Iris pigment epithelial cell (primary cell): ENCODE measurements around the gene RHOF.

Experiments used
- DNase-seq: peaks from one replicate; pipeline ENCODE4 v3.0.0-alpha.2; 2011; ENCODE audit warnings: low read depth

Gene RHOF

GRCh38 chr12:121819212-121819949, 25.9 kb upstream of the RHOF start:
- DNase-seq = no peak

DNA sequence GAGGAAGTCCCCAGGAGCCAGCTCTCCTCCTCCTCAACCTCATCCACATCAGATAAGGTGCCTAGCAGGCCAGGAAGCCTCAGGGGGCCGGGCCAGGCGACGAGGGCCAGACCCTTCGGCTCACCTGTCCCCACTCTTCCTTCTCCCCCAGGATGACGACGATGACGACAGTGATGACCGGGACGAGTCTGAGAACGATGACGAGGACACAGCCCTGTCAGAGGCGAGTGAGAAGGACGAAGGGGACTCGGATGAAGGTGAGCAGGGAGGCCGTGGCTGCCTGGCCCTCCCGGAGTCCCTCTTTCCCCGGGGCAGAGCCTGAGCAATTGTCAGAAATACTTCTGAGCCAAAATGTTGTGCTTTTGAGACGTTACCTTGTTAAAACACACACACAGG, 24.2 kb upstream of the RHOF start:
- DNase-seq = no peak

GRCh38 chr12:121816925-121817647, 23.6 kb upstream of the RHOF start:
- DNase-seq = no peak

DNA sequence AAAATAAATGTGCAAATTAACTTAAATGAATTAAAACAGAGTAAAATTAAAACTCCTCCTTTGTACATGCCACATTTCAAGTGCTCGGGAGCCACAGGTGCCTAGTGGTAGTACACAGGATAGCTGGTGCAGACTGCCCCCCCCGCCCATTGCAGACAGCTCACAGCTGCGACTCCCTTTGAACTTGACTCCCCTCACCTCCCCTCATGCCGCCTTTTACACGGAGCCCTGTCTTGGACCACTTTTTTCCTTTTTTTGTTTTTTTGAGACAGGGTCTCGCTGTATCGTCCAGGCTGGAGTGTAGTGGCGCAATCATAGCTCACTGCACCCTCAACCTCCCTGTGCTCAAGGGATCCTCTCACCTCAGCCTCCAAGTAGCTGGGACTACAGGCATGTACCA, 21.8 kb upstream of the RHOF start:
- DNase-seq = no peak

- no peak for DNase-seq
Measured at GRCh38 chr12:121814429-121815119, 21.1 kb upstream of the RHOF start.

DNA sequence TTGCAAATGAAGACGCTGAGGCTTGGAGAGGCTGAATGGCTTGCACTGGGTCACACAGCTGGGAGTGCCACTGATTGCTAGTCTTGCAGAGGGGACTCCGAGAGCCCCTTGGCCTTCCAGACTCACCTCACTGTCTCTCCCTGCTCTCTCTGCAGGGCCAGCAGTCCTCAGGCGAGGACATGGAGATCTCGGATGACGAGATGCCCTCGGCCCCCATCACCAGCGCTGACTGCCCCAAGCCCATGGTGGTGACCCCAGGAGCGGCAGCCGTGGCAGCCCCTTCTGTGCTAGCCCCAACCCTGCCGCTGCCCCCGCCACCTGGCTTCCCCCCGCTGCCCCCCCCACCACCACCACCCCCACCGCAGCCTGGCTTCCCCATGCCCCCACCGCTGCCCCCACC, 20.5 kb upstream of the RHOF start:
- no peak for DNase-seq

GRCh38 chr12:121812921-121813896, 19.7 kb upstream of the RHOF start:
- DNase-seq = no peak

GRCh38 chr12:121812320-121812871, 18.9 kb upstream of the RHOF start:
- DNase-seq = peak; percentile 83

DNA sequence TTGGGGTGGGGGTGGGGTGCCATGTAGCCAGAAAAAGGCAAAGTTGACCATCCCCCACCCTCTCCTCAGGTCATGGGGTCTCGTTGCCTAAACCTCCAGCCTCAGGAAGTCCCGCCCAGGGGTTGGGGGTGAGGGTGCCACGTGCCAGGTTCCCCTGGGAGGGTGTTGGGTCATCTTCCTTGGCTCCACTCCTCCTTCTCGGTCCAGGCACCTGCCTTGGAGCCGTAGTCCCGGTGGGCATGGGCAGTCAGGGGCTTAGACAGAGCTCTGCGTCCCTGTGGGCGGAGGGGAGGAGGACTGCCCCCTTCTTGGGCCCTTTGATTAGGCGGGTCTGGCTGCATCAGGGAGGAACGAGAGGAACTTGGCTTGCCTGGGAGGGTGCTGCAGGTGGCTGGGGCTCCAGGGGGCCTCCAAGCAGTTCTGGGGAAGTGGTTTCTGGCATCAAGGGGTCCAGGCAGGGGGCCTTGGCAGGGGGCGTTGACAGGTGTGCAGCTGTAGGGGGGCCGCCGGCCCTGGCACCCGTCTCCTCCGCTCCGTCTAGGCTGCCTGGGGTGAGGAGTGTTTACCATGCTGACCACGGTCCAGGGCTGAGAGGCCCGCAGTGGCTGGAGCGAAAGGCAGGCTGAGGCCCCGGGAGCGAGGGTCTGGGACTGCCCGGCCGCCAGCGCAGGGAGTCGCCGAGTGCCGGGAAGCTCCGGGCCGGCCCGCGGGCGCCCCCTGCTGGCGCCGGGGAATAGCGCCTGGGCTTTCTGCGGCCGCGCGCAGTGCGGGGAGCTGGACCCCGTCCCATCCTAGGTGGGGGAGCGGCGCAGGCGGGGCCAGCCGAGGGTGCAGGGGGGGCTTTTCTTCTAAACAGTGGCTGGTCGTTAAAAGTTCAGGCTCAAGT, 18.2 kb upstream of the RHOF start:
- peak; percentile 50 for DNase-seq

GRCh38 chr12:121810833-121811433, 17.4 kb upstream of the RHOF start:
- no peak for DNase-seq

DNA sequence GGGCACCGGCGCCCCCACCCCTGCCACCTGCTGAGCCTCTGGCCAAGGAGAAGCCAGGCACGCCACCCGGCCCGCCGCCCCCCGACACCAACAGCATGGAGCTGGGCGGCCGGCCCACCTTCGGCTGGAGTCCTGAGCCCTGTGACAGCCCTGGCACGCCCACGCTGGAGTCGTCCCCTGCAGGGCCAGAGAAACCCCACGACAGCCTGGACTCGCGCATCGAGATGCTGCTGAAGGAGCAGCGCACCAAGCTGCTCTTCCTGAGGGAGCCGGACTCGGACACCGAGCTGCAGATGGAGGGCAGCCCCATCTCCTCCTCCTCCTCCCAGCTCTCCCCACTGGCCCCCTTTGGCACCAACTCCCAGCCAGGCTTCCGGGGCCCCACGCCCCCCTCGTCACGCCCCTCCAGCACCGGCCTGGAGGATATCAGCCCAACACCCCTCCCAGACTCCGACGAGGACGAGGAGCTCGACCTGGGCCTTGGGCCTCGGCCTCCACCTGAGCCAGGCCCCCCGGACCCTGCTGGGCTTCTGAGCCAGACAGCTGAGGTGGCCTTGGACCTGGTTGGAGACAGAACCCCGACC, 16.8 kb upstream of the RHOF start:
- DNase-seq = no peak

DNA sequence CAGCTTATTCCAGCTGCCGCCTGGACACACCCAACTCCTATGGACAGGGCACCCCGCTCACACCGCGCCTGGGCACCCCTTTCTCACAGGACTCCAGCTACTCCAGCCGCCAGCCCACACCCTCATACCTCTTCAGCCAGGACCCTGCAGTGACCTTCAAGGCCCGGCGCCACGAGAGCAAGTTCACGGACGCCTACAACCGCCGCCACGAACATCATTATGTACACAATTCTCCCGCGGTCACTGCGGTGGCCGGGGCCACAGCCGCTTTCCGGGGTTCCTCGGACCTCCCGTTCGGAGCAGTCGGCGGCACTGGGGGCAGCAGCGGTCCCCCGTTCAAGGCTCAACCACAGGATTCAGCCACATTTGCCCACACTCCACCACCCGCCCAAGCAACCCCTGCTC, 16.2 kb upstream of the RHOF start:
- DNase-seq = no peak

GRCh38 chr12:121808623-121809022, 15.1 kb upstream of the RHOF start:
- no peak for DNase-seq

DNA sequence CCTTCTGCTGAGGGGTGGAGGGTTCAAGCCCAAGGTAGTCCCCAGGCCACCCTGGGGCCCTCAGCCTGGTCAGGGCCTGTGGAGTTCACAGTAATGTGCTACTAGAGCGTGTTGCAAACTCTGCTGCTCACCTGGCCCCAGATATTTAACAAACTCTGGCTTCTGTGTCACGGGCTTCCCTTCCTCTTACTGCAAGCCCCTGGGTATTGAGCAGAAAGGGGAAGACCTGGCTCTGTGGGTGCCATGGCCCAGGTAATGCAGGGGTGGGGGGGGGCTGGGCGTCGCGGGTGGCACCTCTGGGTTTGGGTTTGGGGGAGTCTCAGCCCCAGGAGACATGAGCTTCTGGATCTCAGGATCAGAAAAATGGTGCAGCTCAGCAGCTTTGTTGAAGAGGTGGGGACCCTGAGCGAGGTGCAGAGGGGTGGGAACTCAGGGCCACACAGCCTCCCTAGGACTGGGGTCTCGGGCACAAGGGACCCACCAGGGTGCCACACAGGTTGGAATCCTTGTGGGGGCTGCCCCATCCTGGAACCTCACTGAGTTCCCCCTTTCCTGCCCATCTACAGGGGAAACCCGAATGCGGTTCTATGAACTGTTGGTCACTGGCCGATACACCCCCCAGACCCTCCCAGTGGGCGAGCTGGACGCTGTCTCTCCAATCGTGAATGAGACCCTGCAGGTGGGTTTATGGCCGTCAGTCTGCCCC, 14.3 kb upstream of the RHOF start:
- no peak for DNase-seq

GRCh38 chr12:121806546-121807423, 13.3 kb upstream of the RHOF start:
- peak; percentile 40 for DNase-seq

DNA sequence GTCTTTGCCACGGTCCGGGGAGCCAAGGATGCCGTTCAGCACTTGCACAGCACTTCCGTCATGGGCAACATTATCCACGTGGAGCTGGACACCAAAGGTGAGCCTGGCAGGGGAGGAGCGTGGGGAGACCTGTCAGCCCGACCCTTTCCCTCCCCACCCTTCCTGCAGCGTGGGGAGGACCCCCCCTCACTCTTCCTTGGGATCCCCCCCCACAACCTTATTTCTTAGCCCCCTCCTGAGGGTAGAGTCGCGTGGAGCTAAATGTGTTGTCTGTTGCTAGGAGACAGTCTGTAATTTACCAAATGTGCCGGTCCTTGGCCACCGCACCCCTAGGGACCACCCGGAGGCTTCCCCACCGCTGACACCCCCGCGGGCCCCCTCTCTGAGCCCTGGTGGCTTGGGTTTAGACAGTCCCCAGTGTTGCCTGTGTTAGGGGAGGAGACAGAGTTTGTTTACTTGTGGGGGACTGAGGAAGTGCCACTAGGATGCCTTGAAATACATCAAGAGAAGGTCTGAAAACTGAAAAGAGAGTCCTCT, 12.6 kb upstream of the RHOF start:
- no peak for DNase-seq

DNA sequence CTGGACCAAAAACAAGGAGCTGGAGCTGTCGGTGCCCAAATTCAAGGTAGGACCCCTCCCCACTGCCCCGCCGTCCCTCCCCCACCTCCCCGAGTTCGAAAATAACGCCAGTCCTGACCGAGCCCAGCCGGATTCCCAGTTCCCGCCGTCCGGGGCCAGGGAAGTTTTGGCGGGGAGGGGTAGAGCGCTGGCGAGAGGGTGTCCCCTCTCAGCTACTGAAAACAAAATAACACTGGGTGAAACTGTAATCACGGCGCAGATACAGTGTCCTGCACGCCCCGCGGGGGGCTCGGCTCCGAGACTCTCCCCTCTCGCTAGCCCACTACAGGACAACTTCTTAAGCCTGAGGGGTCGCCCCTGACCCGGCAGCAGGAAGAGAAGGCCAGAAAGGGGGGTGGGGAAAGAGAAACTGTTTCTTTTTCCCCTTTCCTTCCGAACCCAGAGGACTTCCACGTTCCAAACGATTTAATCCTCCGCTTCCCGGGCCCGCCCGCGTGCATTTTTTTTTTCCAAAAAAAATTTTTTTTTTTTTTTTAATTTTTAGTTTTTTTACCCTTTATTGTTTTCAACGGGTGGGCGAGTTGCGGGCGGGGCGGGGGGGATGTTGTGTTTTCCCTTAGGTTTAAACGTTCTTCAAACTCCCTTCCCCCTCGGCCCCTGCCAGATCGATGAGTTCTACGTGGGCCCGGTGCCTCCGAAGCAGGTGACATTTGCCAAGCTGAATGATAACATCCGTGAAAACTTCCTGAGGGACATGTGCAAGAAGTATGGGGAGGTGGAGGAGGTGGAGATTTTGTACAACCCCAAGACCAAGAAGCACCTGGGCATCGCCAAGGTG, 11.9 kb upstream of the RHOF start:
- peak; percentile 25 for DNase-seq
